HepG2 (cell line): ENCODE data around the gene LGI4. TPM values are rescaled to one million over a fixed set of nuclear protein-coding genes. Genes with fewer than 3 reads are reported as not detected.

Experiments used
- ARHGAP35 ChIP-seq: sonication (generic); formaldehyde crosslinking; IDR thresholded peaks from 2 replicates; pipeline ENCODE4 v1.9.0; 2022; ENCODE audit warnings: mild to moderate bottlenecking, inconsistent platforms, moderate library complexity, missing genetic modification reagents, borderline replicate concordance
- FOXP1 ChIP-seq, 2 experiments: fragments of 450-650 bp in 1 of 2; IDR thresholded peaks; 2 replicates each; pipeline ENCODE4 v1.6.1; 2017 to 2018; ENCODE audit warnings: antibody characterized with exemption in 1 of 2
- GATA4 ChIP-seq: sonication (generic); IDR thresholded peaks from 2 replicates; pipeline ENCODE4 v1.6.1; 2016; ENCODE audit warnings: antibody characterized with exemption, low read depth, borderline replicate concordance
- HNF4G ChIP-seq, 2 experiments: sonication (generic) in 1 of 2; formaldehyde crosslinking in 1 of 2; IDR thresholded peaks; 2 replicates each; pipeline versions ENCODE4 v1.4.0 to v1.6.1; 2011 to 2020; ENCODE audit warnings: borderline replicate concordance in 2 of 2, low read depth in 2 of 2, mild to moderate bottlenecking in 2 of 2, low read length in 1 of 2, missing genetic modification reagents in 1 of 2, moderate library complexity in 1 of 2
- HNRNPH1 ChIP-seq: fragments of 200-400 bp; formaldehyde crosslinking; optimal IDR thresholded peaks from 2 replicates; pipeline ENCODE3; 2017; ENCODE audit warnings: mild to moderate bottlenecking, low read depth, low read length
- MIXL1 ChIP-seq: IDR thresholded peaks from 2 replicates; pipeline ENCODE4 v1.6.1; 2016
- NKX3-1 ChIP-seq: sonication (generic); formaldehyde crosslinking; IDR thresholded peaks from 2 replicates; pipeline ENCODE4 v1.5.0; 2020; ENCODE audit warnings: missing genetic modification reagents
- RFXANK ChIP-seq: IDR thresholded peaks from 2 replicates; pipeline ENCODE4 v1.6.1; 2016
- SRSF1 ChIP-seq: fragments of 200-400 bp; formaldehyde crosslinking; optimal IDR thresholded peaks from 2 replicates; pipeline ENCODE3; 2017; ENCODE audit warnings: mild to moderate bottlenecking, low read depth, low read length, moderate library complexity
- SYNCRIP ChIP-seq: fragments of 200-400 bp; formaldehyde crosslinking; IDR thresholded peaks from 2 replicates; pipeline ENCODE4 v1.6.1; 2018; ENCODE audit warnings: mild to moderate bottlenecking, low read depth, low read length; ENCODE audit not compliant: insufficient read depth
- ZFX ChIP-seq: sonication (generic); formaldehyde crosslinking; IDR thresholded peaks from 2 replicates; pipeline ENCODE4 v1.4.0; 2020; ENCODE audit warnings: mild to moderate bottlenecking, low read depth, missing genetic modification reagents, moderate library complexity
- ZNF747 ChIP-seq: sonication (generic); formaldehyde crosslinking; IDR thresholded peaks from 2 replicates; pipeline ENCODE4 v1.8.1; 2023; ENCODE audit warnings: missing genetic modification reagents, mild to moderate bottlenecking, borderline replicate concordance
- polyA plus RNA-seq, 8 experiments: library from polyadenylated mRNA; depleted of rRNA in 3 of 8; stranded (reverse) in 7 of 8; unstranded in 1 of 8; fragments of >200 nt; fragmentation: Illumina TruSeq in 4 of 8; extraction: Trizol in 4 of 8; gene quantifications; 2 replicates each; pipeline versions ENCODE4 v1.2.1 to v1.2.3, GENCODE V29; 2011 to 2016; ENCODE audit warnings: low read depth in 4 of 8, missing spikeins in 1 of 8, mixed read lengths in 1 of 8; ENCODE audit not compliant: insufficient read depth in 1 of 8
- total RNA-seq, 5 experiments: library from RNA; depleted of rRNA; stranded (reverse); fragments of >200 nt; fragmentation: Illumina TruSeq; extraction: Trizol; gene quantifications; 2 replicates each; pipeline ENCODE4 v1.2.3, GENCODE V29; 2016; ENCODE audit warnings: low read depth in 1 of 5
- TF ChIP-seq, protein P1 (sequence below), 2 experiments: fragments of 450-650 bp in 1 of 2; sonication (generic) in 1 of 2; formaldehyde crosslinking in 1 of 2; IDR thresholded peaks; 2 replicates each; pipeline versions ENCODE4 v1.6.1 to v1.8.0; 2016 to 2022; ENCODE audit warnings: antibody characterized with exemption in 1 of 2, mild to moderate bottlenecking in 1 of 2, missing genetic modification reagents in 1 of 2
- TF ChIP-seq, protein P2 (sequence below): sonication (generic); formaldehyde crosslinking; IDR thresholded peaks from 2 replicates; pipeline ENCODE4 v1.5.1; 2020; ENCODE audit warnings: mild to moderate bottlenecking, missing genetic modification reagents, moderate library complexity

The LGI4 gene
- total and polyA plus RNA-seq, 2 of the 13 experiments (the other 11 are each of a cell fraction or from before 2014, with no cell fraction given): 2.8 TPM; not detected in 1

DNA sequence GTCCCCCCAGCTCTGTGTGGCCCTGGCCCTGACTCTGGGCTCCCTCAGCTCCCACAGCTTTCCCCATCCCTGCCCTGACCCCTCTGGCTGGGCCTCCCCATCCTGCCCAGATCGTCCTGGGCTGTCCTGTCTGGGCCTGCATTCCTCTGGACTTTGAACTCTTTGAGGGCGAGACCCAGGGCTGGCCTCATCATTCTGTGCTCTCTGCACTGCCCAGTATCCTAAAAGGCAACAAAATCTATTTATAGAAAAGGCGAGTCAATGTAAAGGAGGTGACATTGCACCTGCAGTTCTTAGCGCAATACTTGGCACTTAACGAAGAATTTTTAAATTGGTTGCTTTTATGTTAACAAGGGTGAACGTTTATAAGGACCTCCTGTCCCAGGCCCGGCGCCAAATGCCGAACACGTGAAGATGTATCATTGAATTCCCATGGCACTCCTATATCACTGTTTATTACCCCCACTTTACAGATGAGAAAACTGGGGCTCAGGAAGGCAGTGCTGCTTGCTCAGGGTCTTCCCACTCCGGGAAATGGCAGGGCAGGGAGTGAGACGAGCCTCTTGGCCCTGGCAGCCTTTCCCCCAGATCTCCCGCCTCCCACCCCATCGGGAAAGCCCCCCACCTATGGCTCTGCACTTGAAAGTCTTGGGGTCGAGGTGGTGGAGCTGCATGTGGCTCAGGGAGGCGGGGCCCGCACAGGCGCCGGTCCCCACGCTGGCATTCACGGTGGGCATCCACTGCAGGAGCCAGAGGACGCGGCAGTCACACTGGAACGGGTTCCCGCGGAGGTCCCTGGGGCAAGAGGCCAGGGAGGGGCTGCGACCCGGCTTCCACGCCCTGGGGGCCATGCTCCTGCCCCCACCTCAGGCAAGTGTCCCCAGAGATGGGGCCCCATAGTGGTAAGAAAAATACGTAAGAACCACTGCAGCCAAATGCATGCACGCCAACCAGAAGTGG, 3.8 kb downstream of the LGI4 start (continued):
- no peak for TF ChIP-seq SRSF1
- TF ChIP-seq GATA4: peak; percentile 64; the same call in 1 of the 2 replicates
- TF ChIP-seq SYNCRIP: no peak
- no peak for TF ChIP-seq ZNF747 (CRISPR knock-in tag)
- TF ChIP-seq FOXP1 (IDR thresholded peaks at IDR 0.05): no peak
- TF ChIP-seq FOXP1 (CRISPR knock-in tag; IDR thresholded peaks at IDR 0.05): peak; percentile 66; the same call in 1 of the 2 replicates
- TF ChIP-seq, protein P1, sequence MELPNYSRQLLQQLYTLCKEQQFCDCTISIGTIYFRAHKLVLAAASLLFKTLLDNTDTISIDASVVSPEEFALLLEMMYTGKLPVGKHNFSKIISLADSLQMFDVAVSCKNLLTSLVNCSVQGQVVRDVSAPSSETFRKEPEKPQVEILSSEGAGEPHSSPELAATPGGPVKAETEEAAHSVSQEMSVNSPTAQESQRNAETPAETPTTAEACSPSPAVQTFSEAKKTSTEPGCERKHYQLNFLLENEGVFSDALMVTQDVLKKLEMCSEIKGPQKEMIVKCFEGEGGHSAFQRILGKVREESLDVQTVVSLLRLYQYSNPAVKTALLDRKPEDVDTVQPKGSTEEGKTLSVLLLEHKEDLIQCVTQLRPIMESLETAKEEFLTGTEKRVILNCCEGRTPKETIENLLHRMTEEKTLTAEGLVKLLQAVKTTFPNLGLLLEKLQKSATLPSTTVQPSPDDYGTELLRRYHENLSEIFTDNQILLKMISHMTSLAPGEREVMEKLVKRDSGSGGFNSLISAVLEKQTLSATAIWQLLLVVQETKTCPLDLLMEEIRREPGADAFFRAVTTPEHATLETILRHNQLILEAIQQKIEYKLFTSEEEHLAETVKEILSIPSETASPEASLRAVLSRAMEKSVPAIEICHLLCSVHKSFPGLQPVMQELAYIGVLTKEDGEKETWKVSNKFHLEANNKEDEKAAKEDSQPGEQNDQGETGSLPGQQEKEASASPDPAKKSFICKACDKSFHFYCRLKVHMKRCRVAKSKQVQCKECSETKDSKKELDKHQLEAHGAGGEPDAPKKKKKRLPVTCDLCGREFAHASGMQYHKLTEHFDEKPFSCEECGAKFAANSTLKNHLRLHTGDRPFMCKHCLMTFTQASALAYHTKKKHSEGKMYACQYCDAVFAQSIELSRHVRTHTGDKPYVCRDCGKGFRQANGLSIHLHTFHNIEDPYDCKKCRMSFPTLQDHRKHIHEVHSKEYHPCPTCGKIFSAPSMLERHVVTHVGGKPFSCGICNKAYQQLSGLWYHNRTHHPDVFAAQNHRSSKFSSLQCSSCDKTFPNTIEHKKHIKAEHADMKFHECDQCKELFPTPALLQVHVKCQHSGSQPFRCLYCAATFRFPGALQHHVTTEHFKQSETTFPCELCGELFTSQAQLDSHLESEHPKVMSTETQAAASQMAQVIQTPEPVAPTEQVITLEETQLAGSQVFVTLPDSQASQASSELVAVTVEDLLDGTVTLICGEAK (IDR thresholded peaks at IDR 0.05): no peak
- TF ChIP-seq, protein P1 (CRISPR knock-in tag; IDR thresholded peaks at IDR 0.05): 0 out of 2 replicates have a peak, but pooled peaks have one; percentile 43
- TF ChIP-seq RFXANK: no peak
- TF ChIP-seq HNRNPH1: peak; percentile 78
- peak; percentile 68 for TF ChIP-seq MIXL1 (CRISPR knock-in tag)
- no peak for TF ChIP-seq NKX3-1 (CRISPR knock-in tag)
- no peak for TF ChIP-seq ARHGAP35
- TF ChIP-seq ZFX: peak; percentile 91
- TF ChIP-seq, protein P2, sequence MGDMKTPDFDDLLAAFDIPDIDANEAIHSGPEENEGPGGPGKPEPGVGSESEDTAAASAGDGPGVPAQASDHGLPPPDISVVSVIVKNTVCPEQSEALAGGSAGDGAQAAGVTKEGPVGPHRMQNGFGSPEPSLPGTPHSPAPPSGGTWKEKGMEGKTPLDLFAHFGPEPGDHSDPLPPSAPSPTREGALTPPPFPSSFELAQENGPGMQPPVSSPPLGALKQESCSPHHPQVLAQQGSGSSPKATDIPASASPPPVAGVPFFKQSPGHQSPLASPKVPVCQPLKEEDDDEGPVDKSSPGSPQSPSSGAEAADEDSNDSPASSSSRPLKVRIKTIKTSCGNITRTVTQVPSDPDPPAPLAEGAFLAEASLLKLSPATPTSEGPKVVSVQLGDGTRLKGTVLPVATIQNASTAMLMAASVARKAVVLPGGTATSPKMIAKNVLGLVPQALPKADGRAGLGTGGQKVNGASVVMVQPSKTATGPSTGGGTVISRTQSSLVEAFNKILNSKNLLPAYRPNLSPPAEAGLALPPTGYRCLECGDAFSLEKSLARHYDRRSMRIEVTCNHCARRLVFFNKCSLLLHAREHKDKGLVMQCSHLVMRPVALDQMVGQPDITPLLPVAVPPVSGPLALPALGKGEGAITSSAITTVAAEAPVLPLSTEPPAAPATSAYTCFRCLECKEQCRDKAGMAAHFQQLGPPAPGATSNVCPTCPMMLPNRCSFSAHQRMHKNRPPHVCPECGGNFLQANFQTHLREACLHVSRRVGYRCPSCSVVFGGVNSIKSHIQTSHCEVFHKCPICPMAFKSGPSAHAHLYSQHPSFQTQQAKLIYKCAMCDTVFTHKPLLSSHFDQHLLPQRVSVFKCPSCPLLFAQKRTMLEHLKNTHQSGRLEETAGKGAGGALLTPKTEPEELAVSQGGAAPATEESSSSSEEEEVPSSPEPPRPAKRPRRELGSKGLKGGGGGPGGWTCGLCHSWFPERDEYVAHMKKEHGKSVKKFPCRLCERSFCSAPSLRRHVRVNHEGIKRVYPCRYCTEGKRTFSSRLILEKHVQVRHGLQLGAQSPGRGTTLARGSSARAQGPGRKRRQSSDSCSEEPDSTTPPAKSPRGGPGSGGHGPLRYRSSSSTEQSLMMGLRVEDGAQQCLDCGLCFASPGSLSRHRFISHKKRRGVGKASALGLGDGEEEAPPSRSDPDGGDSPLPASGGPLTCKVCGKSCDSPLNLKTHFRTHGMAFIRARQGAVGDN (CRISPR knock-in tag): peak; percentile 96
- TF ChIP-seq HNF4G (IDR thresholded peaks at IDR 0.05; ENCODE audit: borderline replicate concordance, low read depth, low read length): peak; percentile 55
- TF ChIP-seq HNF4G (CRISPR knock-in tag; IDR thresholded peaks at IDR 0.05; ENCODE audit: borderline replicate concordance, low read depth): no peak; the same call in 1 of the 2 replicates
